HG03108 (cell line): Measurements from ENCODE around the gene AP4E1.
"Not testable (repeated sequence)": the region's sequence is repeated elsewhere in the genome, so short reads cannot be mapped to it uniquely, and the experiment has no call there.

Experiments used
- ATAC-seq: cut with Tn5 transposase; IDR thresholded peaks from one replicate; pipeline ENCODE4 v1.9.1; 2021; ENCODE audit warnings: moderate library complexity; ENCODE audit not compliant: unreplicated experiment

AP4E1 gene

GRCh38 chr15:50943638-50944037 lies 35.2 kb downstream of the AP4E1 start:
- ATAC-seq: no peak

GRCh38 chr15:50944672-50945071 lies 36.2 kb downstream of the AP4E1 start:
- ATAC-seq: no peak

DNA sequence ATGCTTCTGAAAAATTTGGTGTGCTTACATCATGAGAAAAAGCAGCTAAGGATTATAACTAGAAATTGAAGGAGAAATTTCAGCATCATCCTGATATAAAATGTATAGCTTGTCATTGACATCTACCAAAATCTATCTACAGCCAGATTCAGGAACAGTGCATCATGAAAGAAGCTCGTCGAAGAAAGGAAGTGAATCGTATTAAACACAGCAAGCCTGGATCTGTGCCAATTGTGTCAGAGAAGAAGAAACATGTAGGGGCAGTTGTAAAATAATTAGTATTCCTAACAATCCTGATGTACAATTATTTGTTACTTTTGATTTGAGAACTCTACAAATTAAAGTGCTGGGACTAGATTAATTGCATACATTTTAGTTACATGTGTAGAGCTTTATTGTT lies 37.2 kb downstream of the AP4E1 start:
- no peak for ATAC-seq

GRCh38 chr15:50950745-50951144 lies 42.3 kb downstream of the AP4E1 start:
- ATAC-seq: not testable (repeated sequence)

GRCh38 chr15:50953302-50953701 lies 44.8 kb downstream of the AP4E1 start:
- ATAC-seq: no peak

DNA sequence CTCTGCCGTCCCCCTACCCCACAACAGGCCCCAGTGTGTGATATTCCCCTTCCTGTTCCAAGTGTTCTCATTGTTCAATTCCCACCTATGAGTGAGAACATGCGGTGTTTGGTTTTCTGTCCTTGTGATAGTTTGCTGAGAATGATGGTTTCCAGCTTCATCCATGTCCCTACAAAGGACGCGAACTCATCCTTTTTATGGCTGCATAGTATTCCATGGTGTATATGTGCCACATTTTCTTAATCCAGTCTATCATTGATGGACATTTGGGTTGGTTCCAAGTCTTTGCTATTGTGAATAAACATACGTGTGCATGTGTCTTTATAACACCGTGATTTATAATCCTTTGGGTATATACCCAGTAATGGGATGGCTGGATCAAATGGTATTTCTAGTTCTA lies 46.4 kb downstream of the AP4E1 start:
- ATAC-seq: not testable (repeated sequence)

GRCh38 chr15:50959717-50960116 lies 51.2 kb downstream of the AP4E1 start:
- ATAC-seq: no peak

DNA sequence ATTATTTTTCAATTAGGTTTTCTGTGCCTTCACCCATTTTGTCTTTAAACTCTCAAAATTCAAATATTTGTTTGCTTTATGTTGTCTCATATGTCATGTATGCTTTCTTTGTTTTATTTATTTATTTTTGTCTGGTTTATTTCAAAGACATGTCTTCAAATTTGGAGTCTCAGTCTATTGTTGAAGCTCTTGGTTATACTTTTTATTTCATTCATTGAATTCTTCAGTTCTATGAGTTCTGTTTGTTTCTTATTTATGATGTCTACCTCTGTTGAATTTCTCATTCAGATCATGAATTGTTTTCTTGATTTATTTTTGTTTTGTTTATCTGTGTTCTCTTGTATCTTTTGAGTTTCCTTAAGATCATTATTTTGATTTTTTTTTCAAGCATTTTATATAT lies 55.6 kb downstream of the AP4E1 start:
- no peak for ATAC-seq

GRCh38 chr15:50968353-50968752 lies 59.9 kb downstream of the AP4E1 start:
- ATAC-seq: no peak

DNA sequence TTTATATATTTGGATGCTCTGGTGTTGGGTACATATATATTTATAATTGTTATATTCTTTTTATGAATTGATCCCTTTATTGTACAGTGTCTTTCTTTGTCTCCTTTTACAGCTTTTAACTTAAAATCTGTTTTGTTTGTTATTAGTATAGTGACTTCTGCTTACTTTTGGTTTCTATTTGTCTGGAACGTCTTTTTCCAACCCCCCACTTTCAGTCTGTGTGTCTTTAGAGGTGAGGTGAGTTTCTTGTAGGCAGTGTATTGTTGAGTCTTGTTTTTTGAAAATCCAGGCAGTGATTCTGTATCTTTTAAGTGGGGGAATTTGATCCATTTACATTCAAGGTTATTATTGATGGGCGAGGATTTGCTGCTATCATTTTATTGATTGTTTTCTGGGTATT lies 62.0 kb downstream of the AP4E1 start:
- no peak for ATAC-seq

DNA sequence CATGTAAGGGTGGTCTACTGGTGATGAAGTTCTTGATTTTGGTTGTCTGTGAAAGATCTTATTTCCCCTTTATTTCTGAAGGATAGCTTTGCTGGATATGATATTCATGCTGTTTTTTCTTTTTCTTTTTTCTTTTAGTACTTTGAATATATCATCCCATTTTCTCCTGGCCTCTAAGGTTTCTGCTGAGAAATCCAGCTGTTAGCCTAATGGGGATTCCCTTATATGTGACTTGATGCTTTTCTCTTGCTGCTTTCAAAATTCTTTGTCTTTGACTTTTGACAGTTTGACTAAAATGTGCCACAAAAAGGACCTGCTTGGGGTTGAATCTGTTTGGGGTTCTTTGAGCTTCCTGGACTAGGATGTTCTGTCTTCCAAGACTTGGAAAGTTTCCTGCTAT lies 62.6 kb downstream of the AP4E1 start:
- ATAC-seq: no peak

GRCh38 chr15:50971542-50971941 lies 63.1 kb downstream of the AP4E1 start:
- no peak for ATAC-seq

- ATAC-seq: no peak
Observed at GRCh38 chr15:50973605-50974004, 65.1 kb downstream of the AP4E1 start.

GRCh38 chr15:50977162-50977561 lies 68.7 kb downstream of the AP4E1 start:
- ATAC-seq: no peak

DNA sequence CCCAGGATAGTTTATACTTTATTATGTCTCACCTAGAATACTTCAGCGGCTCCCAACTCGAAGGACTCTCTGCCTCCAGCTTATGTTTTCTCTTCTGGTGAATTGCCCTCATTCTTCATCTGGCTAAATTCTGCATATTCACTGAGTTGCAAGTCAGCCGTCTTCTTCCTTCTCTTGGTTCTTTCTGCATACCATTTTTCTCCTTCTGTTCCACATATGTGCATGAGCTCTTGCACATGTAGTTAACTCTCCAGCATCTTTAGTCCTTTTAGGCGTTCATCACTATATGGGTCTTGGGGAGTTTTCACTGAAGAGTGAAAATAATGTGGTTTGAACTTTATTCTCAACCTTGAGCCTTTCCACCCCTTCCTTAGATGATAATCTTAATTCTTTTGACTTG lies 70.1 kb downstream of the AP4E1 start:
- no peak for ATAC-seq

DNA sequence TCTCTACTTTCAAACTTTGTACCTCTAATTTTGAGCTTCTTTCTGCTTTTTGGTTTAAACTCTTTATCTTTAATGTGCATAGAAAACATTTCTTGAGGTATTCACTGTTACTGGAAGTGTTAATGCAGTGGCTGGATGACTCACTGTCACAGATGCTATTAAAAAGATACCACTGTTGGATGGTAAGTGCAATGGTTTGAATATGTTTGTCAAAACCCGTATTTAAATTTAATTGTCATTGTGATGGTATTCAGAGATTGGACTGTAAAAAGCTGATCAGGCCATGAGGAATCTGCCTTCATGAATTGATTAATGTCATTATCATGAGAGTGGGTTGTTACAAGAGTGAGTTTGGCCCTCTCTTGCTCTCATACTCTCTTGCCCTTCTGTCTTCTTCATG lies 70.6 kb downstream of the AP4E1 start:
- ATAC-seq: no peak

DNA sequence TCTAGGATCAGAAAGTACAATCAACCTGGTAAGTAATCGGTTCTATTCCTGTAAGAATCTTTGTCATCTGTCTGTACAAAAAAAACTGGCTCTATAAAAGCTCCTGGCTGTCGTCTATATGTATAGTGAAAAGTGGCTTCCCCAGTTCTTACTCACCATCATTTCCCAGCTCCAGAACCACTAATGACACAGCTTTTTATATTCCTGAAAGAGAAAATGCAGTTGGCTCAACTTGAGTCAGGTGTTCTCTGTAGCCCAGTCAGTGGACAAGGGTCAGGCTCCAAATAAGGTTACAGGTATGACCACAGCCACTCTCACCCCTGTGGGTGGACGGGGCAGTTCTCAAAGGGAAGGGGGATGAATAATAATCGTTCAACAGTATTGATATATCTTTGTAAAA lies 85.1 kb downstream of the AP4E1 start:
- ATAC-seq: no peak

DNA sequence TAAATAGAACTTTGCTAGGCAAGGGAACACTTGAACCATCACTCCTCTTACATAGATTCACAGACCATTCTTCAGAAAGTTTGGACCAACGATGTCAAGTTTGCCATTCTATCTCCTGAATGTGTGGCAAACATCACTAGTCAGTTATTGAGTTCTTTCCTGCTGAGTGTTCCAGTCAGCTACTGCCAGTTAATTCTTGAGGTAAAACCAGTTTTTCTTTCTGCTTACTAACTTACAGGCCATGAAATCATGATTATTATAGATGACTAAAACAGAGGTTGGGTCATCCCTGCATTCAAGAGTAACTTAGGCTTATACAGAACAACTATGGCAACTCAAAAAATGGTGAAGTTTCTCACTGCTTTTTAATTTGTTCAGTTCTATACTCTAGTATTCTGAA lies 88.2 kb downstream of the AP4E1 start:
- no peak for ATAC-seq

DNA sequence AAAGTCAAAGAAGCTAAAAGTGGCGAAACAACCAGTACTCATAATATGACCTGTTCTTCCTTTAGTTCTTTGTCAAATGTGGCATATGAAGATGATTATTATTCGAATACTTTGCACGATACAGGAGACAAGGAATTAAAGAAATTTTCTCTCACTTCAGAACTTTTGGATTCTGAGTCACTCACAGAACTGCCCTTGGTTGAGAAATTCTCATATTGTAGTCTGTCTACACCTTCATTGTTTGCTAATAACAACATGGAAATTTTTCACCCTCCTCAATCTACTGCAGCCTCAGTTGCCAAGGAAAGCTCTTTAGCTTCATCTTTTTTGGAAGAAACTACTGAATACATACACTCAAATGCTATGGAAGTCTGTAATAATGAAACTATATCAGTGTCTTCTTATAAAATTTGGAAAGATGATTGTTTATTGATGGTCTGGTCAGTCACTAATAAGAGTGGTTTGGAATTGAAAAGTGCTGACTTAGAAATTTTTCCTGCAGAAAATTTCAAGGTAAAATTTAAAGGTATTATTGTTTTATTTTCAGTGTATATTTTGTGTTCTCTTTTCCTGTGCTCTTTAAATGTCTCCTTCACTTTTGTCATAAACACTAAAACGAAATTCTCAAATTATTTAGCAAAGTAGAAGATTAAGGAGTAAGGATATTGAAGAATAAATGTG lies 89.0 kb downstream of the AP4E1 start:
- no peak for ATAC-seq

GRCh38 chr15:51004103-51004551 lies 95.6 kb downstream of the AP4E1 start:
- no peak for ATAC-seq

DNA sequence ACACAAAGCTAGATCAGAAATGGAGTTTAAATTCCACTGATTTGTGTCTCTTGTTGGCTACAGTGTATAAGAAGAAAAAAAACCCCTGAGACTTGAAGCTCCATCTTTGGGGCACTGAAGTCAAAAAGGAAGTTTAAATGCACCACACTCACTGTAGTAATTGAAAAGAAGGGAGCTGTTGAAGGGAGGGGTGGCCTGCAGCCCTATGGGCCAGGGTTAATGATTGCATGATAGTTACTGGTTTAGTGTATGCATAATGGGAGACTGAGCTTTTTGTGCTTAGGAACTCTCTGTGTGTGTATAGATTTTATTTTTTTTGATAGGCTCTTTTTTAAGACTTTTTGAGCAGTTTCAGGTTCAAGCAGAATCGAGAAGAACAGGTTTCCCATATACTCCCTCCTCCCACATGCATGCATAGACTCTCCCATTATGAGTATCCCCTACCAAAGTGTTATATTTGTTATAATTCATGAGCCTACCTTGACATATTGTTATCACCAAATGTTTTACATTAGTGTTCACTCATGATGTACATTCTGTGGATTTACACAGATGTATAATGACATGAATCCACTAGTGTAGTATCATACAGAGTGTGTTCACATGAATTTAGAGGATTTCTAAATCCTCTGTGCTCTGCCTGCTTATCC lies 98.0 kb downstream of the AP4E1 start:
- no peak for ATAC-seq

- ATAC-seq: no peak
Observed at GRCh38 chr15:51007131-51007666, 98.7 kb downstream of the AP4E1 start.

- ATAC-seq: no peak
Observed at GRCh38 chr15:51011212-51011611, 102.7 kb downstream of the AP4E1 start.
